Fibroblast of lung (primary cell): Measurements from ENCODE around the gene CLK1. TPM values are rescaled to one million over a fixed set of nuclear protein-coding genes. Genes with fewer than 3 reads are reported as not detected.
"Not testable (repeated sequence)": the region's sequence is repeated elsewhere in the genome, so short reads cannot be mapped to it uniquely, and the experiment has no call there.

ENCODE experiments used
- DNase-seq, 2 donors: peaks; one replicate each; pipeline versions ENCODE4 v3.0.0 to v3.0.0-alpha.2; 2010; ENCODE audit warnings: low read depth in 2 of 2
- H2AFZ ChIP-seq: 2 replicates; pipeline ENCODE4 v1.5.1; 2012; ENCODE audit warnings: low read length, control low read depth, inconsistent platforms
- H3K27ac ChIP-seq: 2 replicates; pipeline ENCODE4 v1.5.1; 2011; ENCODE audit warnings: low read length, control low read depth; ENCODE audit not compliant: insufficient read depth
- H3K27me3 ChIP-seq: 2 replicates; pipeline ENCODE4 v1.5.1; 2011; ENCODE audit warnings: mild to moderate bottlenecking, low read length; ENCODE audit not compliant: control insufficient read depth, insufficient read depth
- H3K36me3 ChIP-seq: 2 replicates; pipeline ENCODE4 v1.5.1; 2011; ENCODE audit warnings: low read length; ENCODE audit not compliant: control insufficient read depth, insufficient read depth
- H3K4me1 ChIP-seq: 2 replicates; pipeline ENCODE4 v1.5.1; 2011; ENCODE audit warnings: low read length; ENCODE audit not compliant: control insufficient read depth, insufficient read depth; ENCODE audit errors: extremely low read depth
- H3K4me2 ChIP-seq: 2 replicates; pipeline ENCODE4 v1.5.1; 2011; ENCODE audit warnings: low read length, control low read depth; ENCODE audit not compliant: insufficient read depth; ENCODE audit errors: extremely low read depth
- H3K4me3 ChIP-seq, 4 experiments: fragments of 200-600 bp in 1 of 4; sonication (generic) in 1 of 4; replicated peaks in 1 of 4; 2 replicates each; pipeline ENCODE4 v1.5.1; 2011 to 2016; ENCODE audit warnings: low read length in 4 of 4, low read depth in 3 of 4, mild to moderate bottlenecking in 3 of 4, control low read depth in 2 of 4, inconsistent platforms in 1 of 4, mixed read lengths in 1 of 4; ENCODE audit not compliant: insufficient read depth in 1 of 4; ENCODE audit errors: control extremely low read depth in 1 of 4
- H3K79me2 ChIP-seq: 2 replicates; pipeline ENCODE4 v1.5.1; 2012; ENCODE audit warnings: mild to moderate bottlenecking, low read length, inconsistent platforms; ENCODE audit not compliant: control insufficient read depth, insufficient read depth
- H3K9ac ChIP-seq: 2 replicates; pipeline ENCODE4 v1.5.1; 2011; ENCODE audit warnings: mild to moderate bottlenecking, low read length, control low read depth; ENCODE audit not compliant: insufficient read depth
- H3K9me3 ChIP-seq: 2 replicates; pipeline ENCODE4 v1.5.1; 2012; ENCODE audit warnings: low read depth, low read length; ENCODE audit not compliant: control insufficient read depth, insufficient read depth
- H4K20me1 ChIP-seq: 2 replicates; pipeline ENCODE4 v1.5.1; 2011; ENCODE audit warnings: low read length; ENCODE audit not compliant: control insufficient read depth, insufficient read depth; ENCODE audit errors: extremely low read depth
- CTCF ChIP-seq, 2 donors: IDR thresholded peaks in 1 of 2; conservative IDR thresholded peaks in 1 of 2; 1 replicate in 1 of 2; 2 replicates in 1 of 2; pipeline ENCODE4 v1.5.1; 2011 to 2012; ENCODE audit warnings: low read length in 2 of 2, control low read depth in 1 of 2, inconsistent platforms in 1 of 2, low read depth in 1 of 2, mild to moderate bottlenecking in 1 of 2
- EZH2 ChIP-seq: IDR thresholded peaks from 2 replicates; pipeline ENCODE4 v1.5.1; 2012; ENCODE audit warnings: low read length, control low read depth, mild to moderate bottlenecking; ENCODE audit errors: missing control alignments
- polyA plus RNA-seq, 2 donors: library from polyadenylated mRNA; depleted of rRNA in 1 of 2; stranded (reverse) in 1 of 2; unstranded in 1 of 2; fragments of >200 nt; gene quantifications; 2 replicates each; pipeline ENCODE4 v1.2.1, GENCODE V29; 2011 to 2012; ENCODE audit warnings: missing spikeins in 1 of 2
- total RNA-seq: library from RNA; depleted of rRNA; stranded (reverse); fragments of >200 nt; gene quantifications from 2 replicates; pipeline ENCODE4 v1.2.1, GENCODE V29; 2014

CLK1 gene
- total and polyA plus RNA-seq, 2 donors (not counting 1 experiment from before 2014, with no cell fraction given), result 68.5 to 104 TPM

GRCh38 chr2:200828104-200828503, 36.4 kb downstream of the CLK1 start:
- H3K9me3 ChIP-seq, result no peaks in the 10 kb centered on the region
- H2AFZ ChIP-seq, result no peak overlapping the region
- TF ChIP-seq EZH2 (no peak), CTCF (conservative IDR thresholded peaks at IDR 0.05 in 1 of 2, IDR thresholded peaks at IDR 0.05 in 1 of 2; ENCODE audit: low read depth in 1 of 2, low read length in 2 of 2) (no peak)
- no peak overlapping the region for H3K9ac ChIP-seq
- H3K27ac ChIP-seq, result no peak overlapping the region
- H3K27me3 ChIP-seq, result no peaks in the 10 kb centered on the region
- no peak for DNase-seq
- no peaks in the 10 kb centered on the region for H3K79me2 ChIP-seq
- no peak overlapping the region for H3K4me2 ChIP-seq
- no peaks in the 10 kb centered on the region for H3K36me3 ChIP-seq
- H4K20me1 ChIP-seq, result no peaks in the 10 kb centered on the region
- H3K4me3 ChIP-seq, result no peak overlapping the region
- H3K4me1 ChIP-seq, result no peaks in the 10 kb centered on the region

DNA sequence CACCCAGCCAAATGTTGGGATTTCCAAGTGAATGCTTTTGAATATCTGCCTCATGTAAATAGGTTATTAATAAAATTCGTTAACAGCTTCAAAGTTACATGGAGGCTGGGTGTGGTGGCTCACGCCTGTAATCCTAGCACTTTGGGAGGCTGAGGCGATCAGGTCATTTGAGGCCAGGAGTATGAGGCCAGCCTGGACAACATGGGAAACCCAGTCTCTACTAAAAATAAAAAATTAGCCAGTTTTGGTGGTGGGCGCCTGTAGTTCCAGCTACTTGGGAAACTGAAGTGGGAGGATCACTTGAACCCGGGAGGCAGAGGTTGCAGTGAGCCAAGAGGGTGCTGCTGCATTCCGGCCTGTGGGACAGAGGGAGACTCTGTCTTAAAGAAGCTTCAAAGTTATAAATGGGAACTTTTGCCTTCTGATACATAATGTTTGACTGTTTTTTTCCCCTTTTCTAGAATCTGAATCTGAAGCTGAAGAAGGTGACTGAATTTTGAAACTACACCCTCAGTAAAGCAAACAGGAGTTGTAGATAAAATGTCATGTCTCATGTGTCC, 42.7 kb downstream of the CLK1 start:
- Histone ChIP-seq H3K36me3 (peaks cover 14% of the 10 kb centered on the region), H3K9ac (no peak overlapping the region), H3K9me3 (no peaks in the 10 kb centered on the region), H2AFZ (no peak overlapping the region), H3K4me1 (no peaks in the 10 kb centered on the region), H3K4me2 (no peak overlapping the region), H3K27me3 (no peaks in the 10 kb centered on the region), H3K79me2 (peaks cover 9% of the 10 kb centered on the region), H3K4me3 (no peak overlapping the region), H4K20me1 (no peaks in the 10 kb centered on the region), H3K27ac (no peak overlapping the region)
- TF ChIP-seq CTCF (conservative IDR thresholded peaks at IDR 0.05 in 1 of 2, IDR thresholded peaks at IDR 0.05 in 1 of 2; ENCODE audit: low read depth in 1 of 2, low read length in 2 of 2) (no peak), EZH2 (no peak)
- no peak for DNase-seq

- H3K9me3 ChIP-seq, result no peaks in the 10 kb centered on the region
- no peak overlapping the region for H3K4me3 ChIP-seq
- H2AFZ ChIP-seq, result no peak overlapping the region
- H3K4me1 ChIP-seq, result no peaks in the 10 kb centered on the region
- peaks cover 14% of the 10 kb centered on the region for H3K36me3 ChIP-seq
- TF ChIP-seq EZH2 (no peak), CTCF (conservative IDR thresholded peaks at IDR 0.05 in 1 of 2, IDR thresholded peaks at IDR 0.05 in 1 of 2; ENCODE audit: low read depth in 1 of 2, low read length in 2 of 2) (no peak)
- no peak overlapping the region for H3K27ac ChIP-seq
- no peaks in the 10 kb centered on the region for H3K27me3 ChIP-seq
- H3K4me2 ChIP-seq, result no peak overlapping the region
- no peaks in the 10 kb centered on the region for H4K20me1 ChIP-seq
- no peak for DNase-seq
- H3K79me2 ChIP-seq, result peaks cover 19% of the 10 kb centered on the region
- no peak overlapping the region for H3K9ac ChIP-seq
Measured at GRCh38 chr2:200820573-200821234, 43.8 kb downstream of the CLK1 start.

- not testable (repeated sequence) for H2AFZ ChIP-seq, H4K20me1 ChIP-seq, H3K27me3 ChIP-seq, H3K4me3 ChIP-seq, H3K27ac ChIP-seq, H3K9me3 ChIP-seq, H3K9ac ChIP-seq, H3K4me2 ChIP-seq, H3K4me1 ChIP-seq
- Histone ChIP-seq H3K36me3 (peaks cover 17% of the 10 kb centered on the region), H3K79me2 (peaks cover 38% of the 10 kb centered on the region)
- DNase-seq, result peak in 1 of 2 donors; percentile 17
Measured at GRCh38 chr2:200818732-200819131, 45.7 kb downstream of the CLK1 start.
